Left lung (tissue), 10 donors: ENCODE results near the gene RBMS3. TPM values are rescaled to one million over a fixed set of nuclear protein-coding genes. Genes with fewer than 3 reads are reported as not detected.

ENCODE experiments used
- ATAC-seq: fragments of 200-7000 bp; cut with Tn5 transposase; one replicate; pipeline ENCODE4 v1.9.1; 2020; ENCODE audit warnings: moderate library complexity
- DNase-seq, 4 donors: peaks; one replicate each; pipeline ENCODE4 v3.0.0-alpha.2; 2013 to 2020
- H3K27ac ChIP-seq, 2 donors: fragments of 200-600 bp; sonication (generic) in 1 of 2; one replicate each; pipeline versions ENCODE4 v1.5.0 to v1.8.0; 2020 to 2021
- H3K27me3 ChIP-seq, 2 donors: fragments of 200-600 bp; sonication (generic) in 1 of 2; one replicate each; pipeline versions ENCODE4 v1.5.0 to v1.8.0; 2020 to 2021
- H3K36me3 ChIP-seq, 2 donors: fragments of 200-600 bp; sonication (generic) in 1 of 2; one replicate each; pipeline versions ENCODE4 v1.5.0 to v1.8.0; 2020 to 2021
- H3K4me1 ChIP-seq, 2 donors: fragments of 200-600 bp; one replicate each; pipeline ENCODE4 v1.8.0; 2021
- H3K4me3 ChIP-seq, 2 donors: fragments of 200-600 bp; sonication (generic) in 1 of 2; one replicate each; pipeline versions ENCODE4 v1.5.0 to v1.8.0; 2020 to 2021; ENCODE audit warnings: mild to moderate bottlenecking in 1 of 2
- H3K9me3 ChIP-seq, 2 donors: fragments of 200-600 bp; sonication (generic) in 1 of 2; one replicate each; pipeline versions ENCODE4 v1.5.0 to v1.8.0; 2020 to 2021
- intact Hi-C, 2 donors: fragments of 100-400 bp; cut with DNase I; formaldehyde crosslinking; loops; one replicate each; pipeline versions ENCODE4 v1.11.2 to v1.14.2; 2022
- polyA plus RNA-seq, 6 donors: library from polyadenylated mRNA; unstranded; fragments of 120-200 nt; gene quantifications; one replicate each; pipeline ENCODE4 v1.2.1, GENCODE V29; 2013; ENCODE audit not compliant: insufficient read length in 6 of 6
- total RNA-seq, 2 donors: library from RNA; stranded (reverse); fragmentation: NEBNext Ultra II Directional; extraction: Animal tissue kit (Norgen Biotek cat#: 25700); gene quantifications; one replicate each; pipeline ENCODE4 v1.2.1, GENCODE V29; 2021
- TF ChIP-seq, protein P1 (sequence below), 2 donors: fragments of 200-600 bp; sonication (generic) in 1 of 2; IDR thresholded peaks; one replicate each; pipeline versions ENCODE4 v1.5.0 to v1.8.0; 2021; ENCODE audit warnings: antibody characterized with exemption in 2 of 2
- donor health status: DM: no; HTN: yes; CAD: no.
- donor health status: DM: no; HTN: no; CAD: no.

Gene RBMS3
- total and polyA plus RNA-seq, 8 donors, result 27.1 to 51.6 (median 37.6) TPM

DNA sequence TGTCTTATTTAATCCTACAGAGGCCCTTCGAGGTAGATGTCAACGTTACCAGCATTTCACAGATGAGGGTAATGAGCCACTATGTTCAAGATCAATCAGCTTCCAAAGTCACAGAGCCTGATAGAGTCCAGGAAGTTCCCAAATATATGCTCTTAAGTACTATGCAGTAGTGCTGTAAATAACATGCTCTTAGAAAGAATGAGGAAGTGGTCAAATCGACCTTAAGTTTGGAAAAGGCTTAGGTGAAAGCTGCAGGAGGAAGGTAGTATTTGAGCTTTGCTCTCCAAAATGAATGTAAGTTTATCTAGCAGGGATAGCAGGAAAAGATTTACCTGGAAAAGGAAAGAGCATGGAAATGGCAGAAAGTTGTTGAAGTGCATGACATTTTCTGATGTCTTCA, 234.0 kb downstream of the RBMS3 start:
- no peaks in the 10 kb centered on the region for H3K36me3 ChIP-seq
- DNase-seq (no peak), ATAC-seq (peak; percentile 60)
- intact Hi-C loops, result no loop called here
- H3K27ac ChIP-seq, result no peak overlapping the region
- no peak overlapping the region for H3K4me3 ChIP-seq
- H3K4me1 ChIP-seq, result peaks cover 13 to 30% of the 10 kb centered on the region in 2 donors
- TF ChIP-seq, protein P1, sequence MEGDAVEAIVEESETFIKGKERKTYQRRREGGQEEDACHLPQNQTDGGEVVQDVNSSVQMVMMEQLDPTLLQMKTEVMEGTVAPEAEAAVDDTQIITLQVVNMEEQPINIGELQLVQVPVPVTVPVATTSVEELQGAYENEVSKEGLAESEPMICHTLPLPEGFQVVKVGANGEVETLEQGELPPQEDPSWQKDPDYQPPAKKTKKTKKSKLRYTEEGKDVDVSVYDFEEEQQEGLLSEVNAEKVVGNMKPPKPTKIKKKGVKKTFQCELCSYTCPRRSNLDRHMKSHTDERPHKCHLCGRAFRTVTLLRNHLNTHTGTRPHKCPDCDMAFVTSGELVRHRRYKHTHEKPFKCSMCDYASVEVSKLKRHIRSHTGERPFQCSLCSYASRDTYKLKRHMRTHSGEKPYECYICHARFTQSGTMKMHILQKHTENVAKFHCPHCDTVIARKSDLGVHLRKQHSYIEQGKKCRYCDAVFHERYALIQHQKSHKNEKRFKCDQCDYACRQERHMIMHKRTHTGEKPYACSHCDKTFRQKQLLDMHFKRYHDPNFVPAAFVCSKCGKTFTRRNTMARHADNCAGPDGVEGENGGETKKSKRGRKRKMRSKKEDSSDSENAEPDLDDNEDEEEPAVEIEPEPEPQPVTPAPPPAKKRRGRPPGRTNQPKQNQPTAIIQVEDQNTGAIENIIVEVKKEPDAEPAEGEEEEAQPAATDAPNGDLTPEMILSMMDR (IDR thresholded peaks at IDR 0.05), result no peak
- H3K9me3 ChIP-seq, result no peaks in the 10 kb centered on the region
- no peaks in the 10 kb centered on the region for H3K27me3 ChIP-seq

DNA sequence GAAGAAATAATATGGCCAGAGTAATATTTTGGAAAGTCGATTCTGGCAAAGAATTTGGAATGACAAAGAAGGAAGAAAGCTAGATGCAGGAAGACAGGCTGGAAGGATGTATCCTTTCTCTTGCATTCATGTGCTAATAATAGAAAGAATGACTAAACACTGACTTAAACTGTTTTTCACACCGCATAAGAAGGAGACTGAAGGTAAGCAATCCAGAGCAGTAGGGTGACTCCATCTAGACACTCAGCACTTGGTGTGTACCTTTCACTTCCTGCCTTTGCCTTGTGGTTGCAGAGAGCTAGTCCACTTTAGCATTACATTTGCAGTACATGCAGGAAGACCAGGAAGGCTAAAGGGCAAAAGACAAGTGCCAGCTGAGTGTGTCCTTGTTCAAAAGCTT, 234.6 kb downstream of the RBMS3 start:
- TF ChIP-seq, protein P1 (IDR thresholded peaks at IDR 0.05), result no peak
- peak; percentile 87 for ATAC-seq
- Histone ChIP-seq H3K9me3 (no peaks in the 10 kb centered on the region), H3K27ac (no peak overlapping the region), H3K4me1 (peaks cover 13 to 30% of the 10 kb centered on the region in 2 donors), H3K4me3 (no peak overlapping the region), H3K27me3 (no peaks in the 10 kb centered on the region), H3K36me3 (no peaks in the 10 kb centered on the region)
- no peak for DNase-seq
- intact Hi-C loops, result no loop called here

DNA sequence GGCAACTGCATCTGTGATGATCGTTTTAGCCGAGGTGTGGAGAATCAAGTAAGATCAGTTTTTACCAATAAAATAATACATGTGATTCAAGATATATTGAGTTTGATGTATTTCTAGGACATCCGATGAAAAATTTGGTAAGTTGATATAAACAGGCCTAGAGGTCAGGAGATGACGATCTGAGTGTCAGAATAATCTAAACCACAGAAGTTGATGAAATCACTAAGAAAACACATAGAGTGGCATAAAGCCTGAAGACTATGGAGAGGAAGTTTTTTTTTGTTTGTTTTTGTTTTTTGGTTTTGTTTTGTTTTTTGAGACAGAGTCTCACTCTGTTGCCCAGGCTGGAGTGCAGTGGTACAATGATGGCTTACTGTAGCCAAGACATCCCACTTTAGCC, 235.3 kb downstream of the RBMS3 start:
- DNase-seq (no peak), ATAC-seq (no peak)
- intact Hi-C loops, result no loop called here
- Histone ChIP-seq H3K4me3 (no peak overlapping the region), H3K4me1 (peaks cover 14 to 30% of the 10 kb centered on the region in 2 donors), H3K9me3 (no peaks in the 10 kb centered on the region), H3K27ac (no peak overlapping the region), H3K36me3 (no peaks in the 10 kb centered on the region), H3K27me3 (no peaks in the 10 kb centered on the region)
- TF ChIP-seq, protein P1 (IDR thresholded peaks at IDR 0.05), result no peak

DNA sequence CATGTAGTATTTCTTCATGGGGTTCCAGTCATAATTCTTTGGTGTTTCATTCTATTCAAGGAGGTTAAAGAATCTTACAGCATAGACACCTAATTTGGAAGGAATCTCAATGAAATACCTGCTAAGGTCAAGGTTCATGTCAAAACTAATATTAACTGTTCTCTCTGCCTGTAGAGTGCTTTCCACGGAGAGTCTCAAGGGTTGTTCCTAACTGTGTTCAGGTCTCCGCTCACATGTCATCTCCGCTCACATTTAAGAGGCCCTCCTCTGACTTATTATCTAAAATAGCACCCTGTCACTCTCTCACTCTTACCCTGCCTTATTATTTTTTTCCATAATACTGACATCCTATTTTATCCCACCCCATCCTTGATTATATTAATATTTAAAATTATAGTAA, 239.9 kb downstream of the RBMS3 start:
- DNase-seq (no peak), ATAC-seq (peak; percentile 68)
- H3K27me3 ChIP-seq, result no peaks in the 10 kb centered on the region
- TF ChIP-seq, protein P1 (IDR thresholded peaks at IDR 0.05), result no peak
- H3K36me3 ChIP-seq, result no peaks in the 10 kb centered on the region
- no peak overlapping the region for H3K4me3 ChIP-seq
- H3K4me1 ChIP-seq, result peaks cover 9 to 10% of the 10 kb centered on the region in 2 donors
- intact Hi-C loops, result no loop called here
- no peak overlapping the region for H3K27ac ChIP-seq
- no peaks in the 10 kb centered on the region for H3K9me3 ChIP-seq

DNA sequence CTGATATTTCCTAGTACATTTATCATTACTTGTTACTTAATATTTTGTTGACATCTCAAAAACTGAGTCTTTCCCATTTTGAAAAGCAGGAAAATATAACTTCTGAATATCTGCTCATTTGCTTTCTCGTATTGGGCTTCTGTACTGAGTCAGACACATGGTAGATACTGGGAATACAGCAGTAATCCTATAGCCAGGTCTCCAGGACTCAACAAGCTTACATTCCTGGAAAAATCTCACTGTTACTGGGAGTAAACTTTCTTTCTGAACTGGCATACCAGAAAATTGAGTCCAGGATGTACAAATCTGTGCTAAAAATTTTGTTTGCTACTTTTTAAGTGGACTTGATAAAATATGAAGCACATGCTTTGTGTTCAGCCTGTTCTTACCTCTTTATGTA, 240.4 kb downstream of the RBMS3 start:
- Histone ChIP-seq H3K4me3 (no peak overlapping the region), H3K9me3 (no peaks in the 10 kb centered on the region), H3K27me3 (no peaks in the 10 kb centered on the region), H3K27ac (no peak overlapping the region), H3K36me3 (no peaks in the 10 kb centered on the region), H3K4me1 (peaks cover 10 to 12% of the 10 kb centered on the region in 2 donors)
- intact Hi-C loops, result no loop called here
- DNase-seq (no peak), ATAC-seq (no peak)
- TF ChIP-seq, protein P1 (IDR thresholded peaks at IDR 0.05), result no peak
